Endodermal cell (in vitro differentiated cells): ENCODE results near the gene TSSC4. TPM values are rescaled to one million over a fixed set of nuclear protein-coding genes. Genes with fewer than 3 reads are reported as not detected.

ENCODE experiments used
- DNase-seq: peaks from one replicate; pipeline ENCODE4 v3.0.0-alpha.2; 2017
- H3K27ac ChIP-seq: 2 replicates; pipeline ENCODE4 v1.5.1; 2013; ENCODE audit warnings: mild to moderate bottlenecking, low read depth, low read length, moderate library complexity
- H3K27me3 ChIP-seq: 2 replicates; pipeline ENCODE4 v1.6.1; 2013; ENCODE audit warnings: mild to moderate bottlenecking, low read length, moderate library complexity; ENCODE audit not compliant: insufficient read depth, control insufficient read depth, poor library complexity, severe bottlenecking
- H3K36me3 ChIP-seq: 2 replicates; pipeline ENCODE4 v1.7.0; 2013; ENCODE audit warnings: mild to moderate bottlenecking, low read length, moderate library complexity; ENCODE audit not compliant: control insufficient read depth, insufficient read depth
- H3K4me1 ChIP-seq: one replicate; pipeline ENCODE4 v1.7.0; 2013; ENCODE audit warnings: low read length; ENCODE audit not compliant: control insufficient read depth, insufficient read depth
- H3K4me3 ChIP-seq: 2 replicates; pipeline ENCODE4 v1.5.1; 2013; ENCODE audit warnings: mild to moderate bottlenecking, low read length, moderate library complexity
- H3K9ac ChIP-seq: 2 replicates; pipeline ENCODE4 v1.6.1; 2013; ENCODE audit warnings: mild to moderate bottlenecking, low read length, moderate library complexity; ENCODE audit not compliant: poor library complexity, severe bottlenecking; ENCODE audit errors: extremely low read depth
- H3K9me3 ChIP-seq: 2 replicates; pipeline ENCODE4 v1.6.1; 2013; ENCODE audit warnings: mild to moderate bottlenecking, low read length, moderate library complexity; ENCODE audit not compliant: control insufficient read depth
- H3K27ac Mint-ChIP-seq: 2 replicates; pipeline ENCODE4 v1.8.0; 2020; ENCODE audit warnings: mixed read lengths
- H3K27me3 Mint-ChIP-seq: 2 replicates; pipeline ENCODE4 v1.8.0; 2021; ENCODE audit warnings: mild to moderate bottlenecking, mixed read lengths; ENCODE audit not compliant: insufficient read depth
- H3K36me3 Mint-ChIP-seq: 2 replicates; pipeline ENCODE4 v1.8.0; 2020; ENCODE audit warnings: low read depth, mixed read lengths
- H3K4me1 Mint-ChIP-seq: 2 replicates; pipeline ENCODE4 v1.8.0; 2020; ENCODE audit warnings: mixed read lengths
- H3K4me3 Mint-ChIP-seq: 2 replicates; pipeline ENCODE4 v1.8.0; 2020; ENCODE audit warnings: mild to moderate bottlenecking, moderate library complexity, mixed read lengths
- H3K9me3 Mint-ChIP-seq: 2 replicates; pipeline ENCODE4 v1.8.0; 2020; ENCODE audit warnings: mild to moderate bottlenecking, mixed read lengths
- CTCF ChIP-seq: fragments of 200-600 bp; sonication (generic); conservative IDR thresholded peaks from 2 replicates; pipeline ENCODE4 v1.5.0; 2021; ENCODE audit warnings: antibody characterized with exemption, mild to moderate bottlenecking
- WGBS, 2 experiments: methylation state at CpG; one replicate each; pipeline versions ENCODE4 v1.1.5 to v1.1.7; 2013; ENCODE audit warnings: missing lambda C conversion rate in 2 of 2, mixed read lengths in 1 of 2; ENCODE audit not compliant: insufficient coverage in 1 of 2, insufficient read length in 1 of 2; 5-methylcytosine and 5-hydroxymethylcytosine counted together
- total RNA-seq, 2 donors: library from RNA; stranded (reverse); fragmentation: NEBNext Ultra II Directional in 1 of 2; extraction: Animal tissue kit (Norgen Biotek cat#: 25700) in 1 of 2; gene quantifications; 2 replicates in 1 of 2; 3 replicates in 1 of 2; pipeline ENCODE4 v1.2.1, GENCODE V29; 2021

TSSC4 gene
- total RNA-seq, 2 donors from 2014 or later: 47.2 to 51.1 TPM

GRCh38 chr11:2397005-2397404 is 3.5 kb upstream of the TSSC4 start:
- H3K36me3 Mint-ChIP-seq: peaks cover 15% of the 10 kb centered on the region
- H3K27me3 Mint-ChIP-seq: no peaks in the 10 kb centered on the region
- no peaks in the 10 kb centered on the region for H3K27me3 ChIP-seq
- peaks cover 25% of the 10 kb centered on the region for H3K36me3 ChIP-seq
- no peak overlapping the region for H3K27ac Mint-ChIP-seq
- no peak for TF ChIP-seq CTCF
- no peak for DNase-seq
- no peaks in the 10 kb centered on the region for H3K9me3 Mint-ChIP-seq
- H3K9ac ChIP-seq: no peak overlapping the region
- H3K27ac ChIP-seq: no peak overlapping the region
- no peak overlapping the region for H3K4me3 Mint-ChIP-seq
- peaks cover 5% of the 10 kb centered on the region for H3K4me1 Mint-ChIP-seq
- no peaks in the 10 kb centered on the region for H3K4me1 ChIP-seq
- no peaks in the 10 kb centered on the region for H3K9me3 ChIP-seq
- H3K4me3 ChIP-seq: no peak overlapping the region
- WGBS, 2 experiments: 88 to 98% methylated on average over 8 to 12 of the region's 12 CpGs

- Mint-ChIP-seq H3K36me3 (peaks cover 22% of the 10 kb centered on the region), H3K4me3 (peak overlapping the region; percentile 80), H3K27me3 (no peaks in the 10 kb centered on the region), H3K27ac (peak overlapping the region; percentile 61), H3K9me3 (no peaks in the 10 kb centered on the region), H3K4me1 (peaks cover 5% of the 10 kb centered on the region)
- no peak for TF ChIP-seq CTCF
- Histone ChIP-seq H3K4me3 (no peak overlapping the region), H3K4me1 (no peaks in the 10 kb centered on the region), H3K9ac (peak overlapping the region; percentile 84), H3K27ac (no peak overlapping the region), H3K36me3 (peaks cover 41% of the 10 kb centered on the region), H3K27me3 (no peaks in the 10 kb centered on the region), H3K9me3 (no peaks in the 10 kb centered on the region)
- DNase-seq: no peak
- WGBS, 2 experiments: 81 to 100% methylated on average over 1 to 7 of the region's 7 CpGs
These were observed 1.7 kb upstream of the TSSC4 start for GRCh38 chr11:2398664-2399355.

- peak overlapping the region; percentile 80 for H3K4me3 Mint-ChIP-seq
- peak overlapping the region; percentile 61 for H3K27ac Mint-ChIP-seq
- peaks cover 5% of the 10 kb centered on the region for H3K4me1 Mint-ChIP-seq
- no peaks in the 10 kb centered on the region for H3K27me3 Mint-ChIP-seq
- peaks cover 22% of the 10 kb centered on the region for H3K36me3 Mint-ChIP-seq
- 57 to 60% methylated on average over 4 to 23 of the region's 23 CpGs for WGBS, 2 experiments
- peaks cover 39% of the 10 kb centered on the region for H3K36me3 ChIP-seq
- H3K27me3 ChIP-seq: no peaks in the 10 kb centered on the region
- DNase-seq: no peak
- H3K4me3 ChIP-seq: peak overlapping the region; percentile 79
- H3K4me1 ChIP-seq: no peaks in the 10 kb centered on the region
- no peaks in the 10 kb centered on the region for H3K9me3 Mint-ChIP-seq
- H3K27ac ChIP-seq: peak overlapping the region; percentile 96
- TF ChIP-seq CTCF: no peak
- no peaks in the 10 kb centered on the region for H3K9me3 ChIP-seq
- peak overlapping the region; percentile 84 for H3K9ac ChIP-seq
These were observed 972 bp upstream of the TSSC4 start for GRCh38 chr11:2399488-2400068.
